ENCODE results near the gene C6orf136. TPM values are rescaled to one million over a fixed set of nuclear protein-coding genes. Genes with fewer than 3 reads are reported as not detected.

Gene C6orf136
- total and polyA plus RNA-seq, 9 of the 15 experiments (the other 6 are each of a cell fraction or from before 2014, with no cell fraction given) = 14.1 to 63.1 (median 18.4) TPM

DNA sequence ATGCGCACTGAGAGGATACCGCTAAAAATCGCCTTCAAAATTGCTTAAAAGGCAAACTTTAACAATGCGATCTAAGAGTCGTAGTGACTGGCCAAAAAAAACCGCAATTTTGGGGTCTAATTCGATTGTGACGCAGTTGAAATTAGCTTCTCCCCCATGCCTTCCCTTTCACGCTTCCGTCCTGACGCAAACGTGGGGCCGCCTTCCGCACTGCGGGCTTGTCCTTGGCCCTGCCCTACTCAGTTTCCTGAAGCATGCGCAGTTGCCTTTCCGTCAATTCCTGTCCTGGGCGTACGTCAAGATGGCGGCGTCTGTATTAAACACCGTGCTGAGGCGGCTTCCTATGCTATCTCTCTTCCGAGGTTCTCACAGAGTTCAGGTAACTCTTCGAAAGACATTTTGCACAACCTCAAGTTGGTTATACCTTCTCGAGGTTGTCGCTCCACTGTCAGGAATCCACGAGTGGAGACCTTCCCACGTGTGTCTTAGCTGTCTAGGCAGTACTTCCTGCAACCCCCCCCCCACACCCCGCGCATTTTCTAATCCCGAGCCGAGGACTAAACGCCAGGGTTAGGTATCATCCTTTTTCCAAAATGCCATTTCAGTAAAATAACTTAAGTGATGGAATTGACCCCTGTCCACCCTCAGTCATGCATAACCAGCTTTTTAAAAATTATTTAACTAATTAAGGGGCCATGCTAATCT, 29.2 kb upstream of the C6orf136 start, which contains the start of gene MRPS18B (continued):
- TF ChIP-seq, protein P1, sequence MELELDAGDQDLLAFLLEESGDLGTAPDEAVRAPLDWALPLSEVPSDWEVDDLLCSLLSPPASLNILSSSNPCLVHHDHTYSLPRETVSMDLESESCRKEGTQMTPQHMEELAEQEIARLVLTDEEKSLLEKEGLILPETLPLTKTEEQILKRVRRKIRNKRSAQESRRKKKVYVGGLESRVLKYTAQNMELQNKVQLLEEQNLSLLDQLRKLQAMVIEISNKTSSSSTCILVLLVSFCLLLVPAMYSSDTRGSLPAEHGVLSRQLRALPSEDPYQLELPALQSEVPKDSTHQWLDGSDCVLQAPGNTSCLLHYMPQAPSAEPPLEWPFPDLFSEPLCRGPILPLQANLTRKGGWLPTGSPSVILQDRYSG (tag; conservative IDR thresholded peaks at IDR 0.05; ENCODE audit: low read depth) = peak; percentile 76; the same call in 1 of the 2 replicates
- TF ChIP-seq, protein P2, sequence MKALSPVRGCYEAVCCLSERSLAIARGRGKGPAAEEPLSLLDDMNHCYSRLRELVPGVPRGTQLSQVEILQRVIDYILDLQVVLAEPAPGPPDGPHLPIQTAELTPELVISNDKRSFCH (CRISPR knock-in tag; IDR thresholded peaks at IDR 0.05) = no peak
- TF ChIP-seq, protein P2 (tag; IDR thresholded peaks at IDR 0.05) = peak; percentile 82
- TF ChIP-seq ATF1 (CRISPR knock-in tag; IDR thresholded peaks at IDR 0.05) (no peak), ATF1 (tag; IDR thresholded peaks at IDR 0.05) (peak; percentile 96), FUS (optimal IDR thresholded peaks at IDR 0.05; ENCODE audit: low read depth, low read length) (no peak), ARHGAP35 (IDR thresholded peaks at IDR 0.05; ENCODE audit: partially characterized antibody) (no peak), ZZZ3 (IDR thresholded peaks at IDR 0.05) (peak; percentile 75; the same call in 1 of the 2 replicates), ZKSCAN3 (CRISPR knock-in tag; IDR thresholded peaks at IDR 0.05) (no peak), SREBF2 (CRISPR knock-in tag; IDR thresholded peaks at IDR 0.05) (no peak), HNRNPL (IDR thresholded peaks at IDR 0.05; ENCODE audit: low read depth, low read length) (no peak), FOS (IDR thresholded peaks at IDR 0.05; ENCODE audit: extremely low read depth, insufficient read length) (no peak), NFIC (IDR thresholded peaks at IDR 0.05) (peak; percentile 48; the same call in 1 of the 2 replicates), GATAD2B (IDR thresholded peaks at IDR 0.05; ENCODE audit: borderline replicate concordance) (no peak), RFX1 (IDR thresholded peaks at IDR 0.05) (no peak), CBX3 (IDR thresholded peaks at IDR 0.05; ENCODE audit: borderline replicate concordance in 1 of 2, low read length in 2 of 2) (no peak; a peak in 2 of 3 replicates), SPI1 (IDR thresholded peaks at IDR 0.05; ENCODE audit: borderline replicate concordance, low read depth, low read length) (no peak), ATF3 (IDR thresholded peaks at IDR 0.05) (peak; percentile 69; the same call in 1 of the 2 replicates), ATF3 (CRISPR knock-in tag; conservative IDR thresholded peaks at IDR 0.05) (no peak), TCF7 (IDR thresholded peaks at IDR 0.05; ENCODE audit: borderline replicate concordance) (peak; percentile 13; the same call in 1 of the 2 replicates), RHOXF2B (CRISPR knock-in tag; conservative IDR thresholded peaks at IDR 0.05) (peak; percentile 23; the same call in 1 of the 2 replicates)
- TF ChIP-seq, protein P3, sequence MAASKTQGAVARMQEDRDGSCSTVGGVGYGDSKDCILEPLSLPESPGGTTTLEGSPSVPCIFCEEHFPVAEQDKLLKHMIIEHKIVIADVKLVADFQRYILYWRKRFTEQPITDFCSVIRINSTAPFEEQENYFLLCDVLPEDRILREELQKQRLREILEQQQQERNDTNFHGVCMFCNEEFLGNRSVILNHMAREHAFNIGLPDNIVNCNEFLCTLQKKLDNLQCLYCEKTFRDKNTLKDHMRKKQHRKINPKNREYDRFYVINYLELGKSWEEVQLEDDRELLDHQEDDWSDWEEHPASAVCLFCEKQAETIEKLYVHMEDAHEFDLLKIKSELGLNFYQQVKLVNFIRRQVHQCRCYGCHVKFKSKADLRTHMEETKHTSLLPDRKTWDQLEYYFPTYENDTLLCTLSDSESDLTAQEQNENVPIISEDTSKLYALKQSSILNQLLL (CRISPR knock-in tag; IDR thresholded peaks at IDR 0.05; ENCODE audit: borderline replicate concordance) = no peak
- TF ChIP-seq, protein P4, sequence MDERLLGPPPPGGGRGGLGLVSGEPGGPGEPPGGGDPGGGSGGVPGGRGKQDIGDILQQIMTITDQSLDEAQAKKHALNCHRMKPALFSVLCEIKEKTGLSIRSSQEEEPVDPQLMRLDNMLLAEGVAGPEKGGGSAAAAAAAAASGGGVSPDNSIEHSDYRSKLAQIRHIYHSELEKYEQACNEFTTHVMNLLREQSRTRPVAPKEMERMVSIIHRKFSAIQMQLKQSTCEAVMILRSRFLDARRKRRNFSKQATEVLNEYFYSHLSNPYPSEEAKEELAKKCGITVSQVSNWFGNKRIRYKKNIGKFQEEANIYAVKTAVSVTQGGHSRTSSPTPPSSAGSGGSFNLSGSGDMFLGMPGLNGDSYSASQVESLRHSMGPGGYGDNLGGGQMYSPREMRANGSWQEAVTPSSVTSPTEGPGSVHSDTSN (CRISPR knock-in tag; IDR thresholded peaks at IDR 0.05; ENCODE audit: low read depth) = no peak
- TF ChIP-seq, protein P4 (tag; conservative IDR thresholded peaks at IDR 0.05; ENCODE audit: low read depth) = 0 out of 2 replicates have a peak, but pooled peaks have one; percentile 7

Data from K562 (cell line).